Astrocyte of the cerebellum (primary cell): ENCODE results near the gene MBNL2.

Experiments
- DNase-seq: peaks from one replicate; pipeline ENCODE4 v3.0.0-alpha.2; 2011; ENCODE audit warnings: low read depth
- H3K4me3 ChIP-seq: 2 replicates; pipeline ENCODE4 v1.5.1; 2011; ENCODE audit warnings: mild to moderate bottlenecking, low read depth, low read length, moderate library complexity
- in situ Hi-C: cut with HindIII; loops from 2 replicates; pipeline ENCODE4 v1.10.0; 2017; ENCODE audit warnings: low sequenced_read_pairs
- TF ChIP-seq, protein P1 (sequence below): IDR thresholded peaks from 2 replicates; pipeline ENCODE4 v1.5.1; 2012; ENCODE audit warnings: low read length, low read depth, moderate library complexity, mild to moderate bottlenecking; ENCODE audit errors: missing control alignments

MBNL2 gene

DNA sequence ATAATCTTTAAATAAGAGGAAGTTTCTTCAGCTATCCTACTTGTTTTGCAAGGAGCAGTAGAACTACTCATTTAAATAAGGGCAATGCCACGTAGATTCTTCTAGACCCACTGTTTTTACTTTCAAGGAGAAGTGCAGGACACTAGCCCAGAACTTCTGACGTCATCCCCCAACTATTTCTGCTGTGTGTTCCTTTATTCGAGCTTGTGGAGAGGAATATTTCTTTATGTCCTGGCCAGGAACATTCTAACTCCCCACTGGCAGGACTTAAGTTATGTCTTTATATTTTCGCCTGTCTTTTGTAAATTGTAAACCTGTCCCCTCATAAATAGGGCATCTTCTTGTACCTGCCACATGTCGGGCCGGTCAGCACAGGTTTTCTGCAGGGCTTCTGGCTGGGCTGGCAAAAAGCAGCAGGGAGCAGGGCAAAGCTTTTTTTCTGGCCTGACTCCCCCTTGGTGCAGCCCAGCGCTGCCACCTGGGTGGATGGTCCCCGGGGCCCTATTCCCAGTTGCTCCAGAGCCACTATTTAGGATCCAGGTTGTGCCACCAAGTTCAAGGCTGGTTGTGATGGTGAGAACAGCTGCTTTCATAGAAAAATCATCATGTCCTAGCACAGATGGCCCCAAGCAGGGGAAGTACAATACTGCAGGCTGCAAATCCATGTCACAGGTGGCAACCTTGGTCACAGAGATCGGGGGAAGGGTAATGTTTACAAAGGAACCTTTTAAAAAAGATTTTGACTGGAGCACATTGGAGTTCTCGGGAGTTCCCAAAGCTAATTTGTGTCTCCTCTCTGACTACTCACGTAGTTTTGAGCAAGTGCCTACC, 1.8 kb downstream of the MBNL2 start:
- in situ Hi-C loops, result no loop called here
- H3K4me3 ChIP-seq, result peak overlapping the region; percentile 82
- DNase-seq, result peak; percentile 95
- TF ChIP-seq, protein P1, sequence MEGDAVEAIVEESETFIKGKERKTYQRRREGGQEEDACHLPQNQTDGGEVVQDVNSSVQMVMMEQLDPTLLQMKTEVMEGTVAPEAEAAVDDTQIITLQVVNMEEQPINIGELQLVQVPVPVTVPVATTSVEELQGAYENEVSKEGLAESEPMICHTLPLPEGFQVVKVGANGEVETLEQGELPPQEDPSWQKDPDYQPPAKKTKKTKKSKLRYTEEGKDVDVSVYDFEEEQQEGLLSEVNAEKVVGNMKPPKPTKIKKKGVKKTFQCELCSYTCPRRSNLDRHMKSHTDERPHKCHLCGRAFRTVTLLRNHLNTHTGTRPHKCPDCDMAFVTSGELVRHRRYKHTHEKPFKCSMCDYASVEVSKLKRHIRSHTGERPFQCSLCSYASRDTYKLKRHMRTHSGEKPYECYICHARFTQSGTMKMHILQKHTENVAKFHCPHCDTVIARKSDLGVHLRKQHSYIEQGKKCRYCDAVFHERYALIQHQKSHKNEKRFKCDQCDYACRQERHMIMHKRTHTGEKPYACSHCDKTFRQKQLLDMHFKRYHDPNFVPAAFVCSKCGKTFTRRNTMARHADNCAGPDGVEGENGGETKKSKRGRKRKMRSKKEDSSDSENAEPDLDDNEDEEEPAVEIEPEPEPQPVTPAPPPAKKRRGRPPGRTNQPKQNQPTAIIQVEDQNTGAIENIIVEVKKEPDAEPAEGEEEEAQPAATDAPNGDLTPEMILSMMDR, result no peak

DNA sequence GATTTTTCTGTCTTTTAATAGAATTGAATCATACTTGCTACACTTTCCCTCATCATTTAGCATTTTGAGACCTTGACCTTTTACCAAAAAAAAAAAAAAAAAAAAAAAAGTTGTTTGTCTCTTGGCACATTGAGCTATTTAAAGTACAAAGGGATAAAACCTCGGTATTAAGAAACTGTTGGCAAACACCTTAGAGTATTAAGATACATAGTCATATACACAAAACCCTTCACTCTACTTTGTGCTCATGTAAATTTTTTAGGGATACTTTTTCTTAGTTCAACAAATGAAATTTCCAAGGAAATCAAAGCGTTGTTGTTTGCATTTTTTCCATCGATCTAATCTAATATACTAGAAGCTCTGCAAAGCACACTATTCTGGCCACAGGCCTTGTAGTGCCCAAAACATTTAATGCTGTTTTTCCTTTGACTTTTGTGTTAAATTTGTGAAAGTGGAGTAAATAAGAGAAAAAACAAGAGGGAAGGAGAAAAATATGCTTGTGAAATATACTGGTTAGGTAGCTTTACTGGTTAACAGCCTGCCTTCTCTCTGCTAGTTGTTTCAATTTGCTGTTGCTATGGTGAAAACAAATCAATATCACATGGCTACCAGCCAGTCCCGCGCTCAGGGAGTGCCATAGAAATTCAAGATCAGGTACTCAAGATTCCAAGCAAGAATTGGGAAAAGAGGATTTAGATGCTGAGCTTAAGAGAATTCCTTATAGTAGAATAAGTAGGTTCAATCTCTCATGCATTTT, 2.6 kb downstream of the MBNL2 start:
- H3K4me3 ChIP-seq, result peak overlapping the region; percentile 82
- peak; percentile 45 for DNase-seq
- TF ChIP-seq, protein P1, result no peak
- in situ Hi-C loops, result no loop called here

- TF ChIP-seq, protein P1, result no peak
- in situ Hi-C loops, result no loop called here
- no peak for DNase-seq
- peak overlapping the region; percentile 82 for H3K4me3 ChIP-seq
Measured at GRCh38 chr13:97225533-97225932, 3.4 kb downstream of the MBNL2 start.

DNA sequence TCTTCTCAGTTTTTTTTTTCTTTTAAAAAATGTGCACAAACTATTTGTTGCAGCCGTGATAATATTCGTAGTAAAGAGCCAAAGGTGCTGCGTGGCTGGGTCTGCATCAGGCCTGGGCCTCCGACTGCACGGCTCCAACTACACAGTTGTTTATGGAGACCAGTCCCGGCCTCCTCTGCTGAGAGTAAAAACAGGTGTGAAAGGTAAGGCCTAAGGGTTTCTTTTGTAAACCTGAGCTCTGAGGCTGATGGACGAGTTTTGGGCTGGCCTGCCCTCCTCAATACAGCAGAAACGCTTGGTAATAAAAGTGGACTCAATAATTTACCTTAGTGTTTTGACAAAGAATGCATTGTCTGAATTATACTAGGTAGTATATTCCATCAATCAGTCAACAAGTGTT, 3.9 kb downstream of the MBNL2 start:
- peak overlapping the region; percentile 82 for H3K4me3 ChIP-seq
- no peak for DNase-seq
- in situ Hi-C loops, result no loop called here
- TF ChIP-seq, protein P1, result no peak

DNA sequence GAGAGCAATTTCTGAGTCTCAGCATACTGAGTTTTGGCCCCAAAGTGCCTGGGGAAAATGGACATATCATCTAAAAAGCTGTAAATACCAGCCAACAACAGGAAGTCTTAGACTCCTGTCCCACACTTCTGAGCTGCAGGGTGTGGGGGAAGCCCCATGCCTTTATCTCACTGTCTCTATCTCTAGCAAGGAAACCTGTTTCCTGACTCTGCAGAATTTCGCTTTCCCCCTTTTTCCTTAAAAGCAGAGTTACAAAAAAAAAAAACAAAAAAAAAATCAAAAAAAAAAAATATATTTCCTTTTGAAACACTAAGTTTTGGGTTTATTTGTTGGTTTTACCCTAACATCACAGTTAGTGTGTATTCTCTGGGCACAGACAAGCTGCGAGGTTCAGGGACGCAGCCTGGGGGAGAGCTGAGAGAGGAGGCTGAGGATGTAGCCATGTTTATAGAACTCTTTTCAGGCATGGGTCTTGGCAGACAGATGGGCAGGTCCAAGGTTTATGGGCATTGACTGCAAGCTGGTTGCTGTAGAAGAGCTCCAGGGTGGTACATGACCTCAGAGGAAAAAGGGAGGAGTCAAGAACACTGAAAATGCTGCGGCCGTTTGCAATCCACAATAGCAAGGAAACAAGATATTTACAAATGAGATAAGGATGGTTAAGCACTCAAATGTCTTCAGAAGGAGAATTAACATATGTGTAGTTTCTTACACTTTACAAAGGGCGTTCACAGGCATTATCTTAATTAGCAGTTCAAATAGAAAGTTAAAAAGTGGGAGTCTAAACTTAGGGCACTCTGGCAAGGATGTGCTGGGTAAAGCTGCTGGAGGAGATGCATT, 4.9 kb downstream of the MBNL2 start:
- in situ Hi-C loops, result no loop called here
- no peak for DNase-seq
- TF ChIP-seq, protein P1, result no peak
- H3K4me3 ChIP-seq, result no peak overlapping the region

- TF ChIP-seq, protein P1, result no peak
- no peak for DNase-seq
- in situ Hi-C loops, result no loop called here
- no peak overlapping the region for H3K4me3 ChIP-seq
Measured at GRCh38 chr13:97228850-97229521, 6.9 kb downstream of the MBNL2 start.
